Adrenal gland (tissue), 5 donors: ENCODE results near the gene TRPM8.

Experiments used
- CTCF ChIP-seq, 6 experiments: fragments of 450-650 bp in 4 of 6; fragments of 200-600 bp in 2 of 6; sonication (generic) in 1 of 6; IDR thresholded peaks; 1 replicate in 5 of 6; 2 replicates in 1 of 6; pipeline versions ENCODE4 v1.5.1 to v1.8.0; 2016 to 2021; ENCODE audit warnings: antibody characterized with exemption in 6 of 6, mild to moderate bottlenecking in 2 of 6, moderate library complexity in 1 of 6
- POLR2A ChIP-seq, 2 donors: fragments of 450-650 bp; IDR thresholded peaks; one replicate each; pipeline ENCODE4 v1.6.1; 2017; ENCODE audit warnings: antibody characterized with exemption in 2 of 2, mild to moderate bottlenecking in 2 of 2, moderate library complexity in 1 of 2
- donor health status: DM: no; HTN: no; CAD: no.

GRCh38 chr2:233965032-233965603, 47.9 kb downstream of the TRPM8 start:
- TF ChIP-seq CTCF (IDR thresholded peaks at IDR 0.05) (no peak), POLR2A (IDR thresholded peaks at IDR 0.05) (no peak)
